ENCODE results near the gene ADGRL1.
"Not testable (repeated sequence)": the region's sequence is repeated elsewhere in the genome, so short reads cannot be mapped to it uniquely, and the experiment has no call there.

Gene ADGRL1

GRCh38 chr19:14188086-14188485 lies 17.9 kb downstream of the ADGRL1 start:
- DNase-seq: not testable (repeated sequence)

- DNase-seq: no peak
Measured at GRCh38 chr19:14187561-14187960, 18.4 kb downstream of the ADGRL1 start.

- not testable (repeated sequence) for DNase-seq
Measured at GRCh38 chr19:14186684-14187083, 19.3 kb downstream of the ADGRL1 start.

GRCh38 chr19:14185691-14186090 lies 20.3 kb downstream of the ADGRL1 start:
- DNase-seq: not testable (repeated sequence)

- DNase-seq: no peak
Measured at GRCh38 chr19:14185158-14185557, 20.8 kb downstream of the ADGRL1 start.

GRCh38 chr19:14183741-14184350 lies 22.1 kb downstream of the ADGRL1 start:
- no peak for DNase-seq

GRCh38 chr19:14182476-14182875 lies 23.5 kb downstream of the ADGRL1 start:
- DNase-seq: no peak

- DNase-seq: no peak
Measured at GRCh38 chr19:14181906-14182305, 24.1 kb downstream of the ADGRL1 start.

GRCh38 chr19:14181199-14181598 lies 24.8 kb downstream of the ADGRL1 start:
- not testable (repeated sequence) for DNase-seq

- DNase-seq: no peak
Measured at GRCh38 chr19:14177496-14178074, 28.4 kb downstream of the ADGRL1 start.

- DNase-seq: no peak
Measured at GRCh38 chr19:14175351-14175792, 30.6 kb downstream of the ADGRL1 start.

- no peak for DNase-seq
Measured at GRCh38 chr19:14174883-14175282, 31.1 kb downstream of the ADGRL1 start.

GRCh38 chr19:14168993-14169392 lies 37.0 kb downstream of the ADGRL1 start:
- DNase-seq: no peak

- no peak for DNase-seq
Measured at GRCh38 chr19:14168259-14168972, 37.6 kb downstream of the ADGRL1 start.

- no peak for DNase-seq
Measured at GRCh38 chr19:14167576-14168138, 38.3 kb downstream of the ADGRL1 start.

- DNase-seq: no peak
Measured at GRCh38 chr19:14166999-14167575, 38.9 kb downstream of the ADGRL1 start.

GRCh38 chr19:14165990-14166830 lies 39.8 kb downstream of the ADGRL1 start:
- DNase-seq: no peak

- DNase-seq: no peak
Measured at GRCh38 chr19:14164724-14165493, 41.1 kb downstream of the ADGRL1 start.

GRCh38 chr19:14164082-14164481 lies 41.9 kb downstream of the ADGRL1 start:
- DNase-seq: no peak

GRCh38 chr19:14162871-14163297 lies 43.1 kb downstream of the ADGRL1 start:
- no peak for DNase-seq

GRCh38 chr19:14161305-14161704 lies 44.7 kb downstream of the ADGRL1 start:
- DNase-seq: no peak

Measured in fibroblast of skin of back (primary cell).